Activated naive CD4-positive, alpha-beta T cell treated with anti-CD3 and anti-CD28 coated beads, Interleukin-2, amount 50 U/mL, for 72 hours (primary cell): ENCODE measurements around the gene HNRNPA0. TPM values are rescaled to one million over a fixed set of nuclear protein-coding genes. Genes with fewer than 3 reads are reported as not detected.
A peak's percentile ranks its signal among the peaks of the same experiment; 100 is the strongest.

ENCODE experiments used
- ATAC-seq, 2 donors: fragments of 150-1000 bp; cut with Tn5 transposase; 2 replicates each; pipeline ENCODE4 v1.10.0; 2021; ENCODE audit warnings: mild to moderate bottlenecking in 2 of 2, moderate library complexity in 2 of 2
- DNase-seq, 2 donors: peaks; one replicate each; pipeline ENCODE4 v3.0.0; 2021 to 2022; ENCODE audit warnings: low spot score in 2 of 2
- H3K27ac Mint-ChIP-seq, 2 donors: one replicate each; pipeline ENCODE4 v1.8.0; 2022; ENCODE audit warnings: mild to moderate bottlenecking in 2 of 2, mixed read lengths in 2 of 2
- H3K36me3 Mint-ChIP-seq, 2 donors: one replicate each; pipeline ENCODE4 v1.8.0; 2022; ENCODE audit warnings: mixed read lengths in 2 of 2
- H3K9me3 Mint-ChIP-seq, 2 donors: one replicate each; pipeline ENCODE4 v1.8.0; 2022; ENCODE audit warnings: mixed read lengths in 2 of 2
- total RNA-seq, 2 donors: library from RNA; stranded (reverse); gene quantifications; one replicate each; pipeline ENCODE4 v1.2.3, GENCODE V29; 2022

HNRNPA0 gene
- total RNA-seq, 2 donors from 2014 or later, result 29.0 to 53.9 TPM

DNA sequence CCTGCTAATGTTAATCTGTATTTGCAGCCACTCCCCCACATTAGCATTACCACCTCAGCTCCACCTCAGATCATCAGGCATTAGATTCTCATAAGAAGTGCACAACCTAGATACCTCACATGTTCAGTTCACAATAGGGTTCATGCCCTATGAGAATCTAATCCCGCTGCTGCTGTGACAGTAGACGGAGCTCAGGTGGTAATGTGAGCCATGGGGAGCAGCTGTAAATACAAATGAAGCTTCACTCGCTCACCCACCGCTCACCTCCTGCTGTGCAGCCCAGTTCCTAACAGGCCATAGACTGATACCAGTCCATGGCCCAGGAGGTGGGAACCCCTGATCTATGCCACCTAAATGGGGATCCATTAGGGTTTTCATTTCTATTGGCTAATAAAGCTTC lies 6.1 kb upstream of the HNRNPA0 start:
- peaks cover 0 to 2% of the 10 kb centered on the region in 2 donors for H3K36me3 Mint-ChIP-seq
- DNase-seq (no peak), ATAC-seq (no peak)
- H3K27ac Mint-ChIP-seq, result no peak overlapping the region
- H3K9me3 Mint-ChIP-seq, result no peaks in the 10 kb centered on the region

DNA sequence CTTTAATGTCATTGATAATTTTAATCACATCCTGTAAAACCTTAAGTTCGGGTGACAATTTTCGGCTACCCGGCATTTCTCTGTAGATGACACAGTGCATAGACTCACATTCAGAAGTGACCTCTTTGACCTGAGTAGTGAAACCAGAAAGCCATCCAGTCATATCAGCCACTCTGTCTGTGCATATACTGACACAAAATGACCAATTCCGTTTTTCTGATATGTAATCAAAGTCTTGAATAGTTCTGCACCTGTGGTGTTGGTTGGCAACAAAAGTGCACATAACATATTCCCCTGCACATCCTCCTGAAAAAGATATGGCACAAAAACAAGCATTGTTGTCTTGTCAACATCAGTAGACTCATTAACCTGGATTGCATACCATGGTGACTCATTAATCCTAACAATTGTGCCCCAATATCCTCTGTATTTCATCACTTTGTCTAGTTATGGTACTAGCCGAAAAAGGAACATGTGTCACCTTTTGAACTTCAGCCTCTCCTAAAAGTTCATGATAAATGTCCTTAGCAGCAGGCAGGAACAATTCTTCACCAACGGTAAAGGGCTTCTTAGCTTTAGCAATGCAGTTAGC lies 4.6 kb upstream of the HNRNPA0 start:
- Mint-ChIP-seq H3K36me3 (peaks cover 1 to 2% of the 10 kb centered on the region in 2 donors), H3K27ac (no peak overlapping the region), H3K9me3 (no peaks in the 10 kb centered on the region)
- ATAC-seq, result no peak
- no peak for DNase-seq

GRCh38 chr5:137758121-137758520 lies 4.0 kb upstream of the HNRNPA0 start:
- ATAC-seq (no peak), DNase-seq (no peak)
- Mint-ChIP-seq H3K9me3 (no peaks in the 10 kb centered on the region), H3K36me3 (peaks cover 8 to 9% of the 10 kb centered on the region in 2 donors), H3K27ac (no peak overlapping the region)

DNA sequence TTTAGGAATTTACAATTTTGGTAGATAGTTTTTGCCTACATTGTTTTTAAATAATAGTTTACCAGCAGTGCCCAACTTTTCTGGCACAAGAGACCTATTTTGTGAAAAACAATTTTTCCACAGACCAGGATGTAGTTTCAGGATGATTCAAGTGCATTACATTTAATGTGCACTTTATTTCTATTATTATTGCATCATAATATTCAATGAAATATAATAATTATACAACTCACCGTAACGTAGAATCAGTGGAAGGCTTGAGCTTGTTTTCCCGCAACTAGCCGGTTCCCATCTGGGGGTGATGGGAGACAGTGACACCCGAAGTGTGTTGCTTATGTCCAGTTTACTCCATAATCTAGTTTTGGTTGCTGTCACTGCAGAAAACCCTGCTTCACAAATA lies 3.5 kb upstream of the HNRNPA0 start:
- no peaks in the 10 kb centered on the region for H3K9me3 Mint-ChIP-seq
- H3K27ac Mint-ChIP-seq, result no peak overlapping the region
- peaks cover 13 to 14% of the 10 kb centered on the region in 2 donors for H3K36me3 Mint-ChIP-seq
- DNase-seq (no peak), ATAC-seq (no peak)

GRCh38 chr5:137754961-137755762 lies 999 bp upstream of the HNRNPA0 start:
- DNase-seq (no peak), ATAC-seq (peak in 1 of 2 donors; percentile 0)
- peak overlapping the region; percentile 99 to 100 for H3K27ac Mint-ChIP-seq
- H3K9me3 Mint-ChIP-seq, result no peaks in the 10 kb centered on the region
- peaks cover 31 to 38% of the 10 kb centered on the region in 2 donors for H3K36me3 Mint-ChIP-seq

DNA sequence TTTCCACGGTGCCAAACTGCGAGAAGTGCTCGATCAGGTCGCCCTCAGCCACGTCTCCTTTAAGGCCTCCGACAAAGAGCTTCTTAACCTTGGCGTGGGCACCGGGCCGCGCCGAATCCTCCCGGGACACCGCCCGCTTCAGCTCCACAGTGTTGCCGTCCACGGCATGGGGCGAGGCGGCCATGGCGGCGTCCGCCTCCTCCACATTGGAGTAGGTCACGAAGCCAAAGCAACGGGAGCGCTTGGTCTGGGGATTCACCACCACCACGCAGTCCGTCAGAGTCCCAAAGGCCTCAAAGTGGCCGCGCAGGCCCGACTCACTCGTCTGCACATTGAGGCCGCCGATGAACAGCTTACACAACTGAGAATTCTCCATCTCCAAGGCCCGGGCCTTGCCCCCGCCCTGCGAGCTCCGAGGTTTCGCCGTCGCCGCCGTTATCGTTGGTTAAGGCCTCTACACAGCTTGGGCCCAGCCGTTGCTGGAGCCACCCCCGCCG lies 424 bp downstream of the HNRNPA0 start:
- DNase-seq, result peak in 1 of 2 donors; percentile 46
- Mint-ChIP-seq H3K27ac (peak overlapping the region; percentile 99 to 100), H3K36me3 (peaks cover 31 to 39% of the 10 kb centered on the region in 2 donors), H3K9me3 (no peaks in the 10 kb centered on the region)
- ATAC-seq, result peak; percentile 12 to 15

DNA sequence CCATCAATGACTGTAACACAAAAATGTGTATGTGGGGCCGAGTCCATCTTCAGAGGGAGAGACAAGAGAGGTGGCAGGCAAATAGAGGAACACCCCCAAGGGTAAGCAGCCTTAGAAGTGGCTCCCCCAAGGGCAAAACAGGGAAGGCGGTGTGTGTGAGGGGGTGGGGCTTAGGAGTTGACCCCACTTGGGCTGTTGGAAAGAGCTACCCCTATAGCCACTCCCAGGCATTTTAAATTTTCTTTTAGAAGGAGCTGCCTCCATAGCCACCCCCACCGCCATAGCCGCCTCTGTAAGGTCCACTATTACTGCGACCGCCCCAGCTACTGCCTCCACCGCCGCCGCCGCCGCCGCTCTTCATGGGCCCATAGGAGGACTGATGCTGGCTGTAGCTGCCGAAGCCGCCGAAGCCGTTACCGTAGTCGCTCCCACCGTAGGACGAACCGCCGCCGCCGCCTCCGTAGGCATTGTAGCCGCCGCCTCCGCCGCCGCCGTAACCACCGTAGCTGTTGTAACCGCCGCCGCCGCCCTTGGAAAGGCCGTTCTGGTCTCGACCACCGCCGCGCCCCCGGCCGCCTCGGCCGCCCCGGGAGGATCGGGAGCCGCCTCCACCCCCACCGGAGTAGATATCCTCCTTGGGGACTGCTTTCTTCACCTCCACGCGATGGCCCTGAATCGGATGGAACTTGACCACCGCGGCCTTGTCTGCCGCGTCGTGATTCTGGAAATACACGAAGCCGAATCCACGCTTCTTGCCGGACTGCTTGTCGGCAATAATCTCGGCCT lies 1.1 kb downstream of the HNRNPA0 start:
- Mint-ChIP-seq H3K36me3 (peaks cover 31 to 39% of the 10 kb centered on the region in 2 donors), H3K27ac (peak overlapping the region; percentile 99 to 100), H3K9me3 (no peaks in the 10 kb centered on the region)
- ATAC-seq, result no peak
- DNase-seq, result peak; percentile 48 to 61

DNA sequence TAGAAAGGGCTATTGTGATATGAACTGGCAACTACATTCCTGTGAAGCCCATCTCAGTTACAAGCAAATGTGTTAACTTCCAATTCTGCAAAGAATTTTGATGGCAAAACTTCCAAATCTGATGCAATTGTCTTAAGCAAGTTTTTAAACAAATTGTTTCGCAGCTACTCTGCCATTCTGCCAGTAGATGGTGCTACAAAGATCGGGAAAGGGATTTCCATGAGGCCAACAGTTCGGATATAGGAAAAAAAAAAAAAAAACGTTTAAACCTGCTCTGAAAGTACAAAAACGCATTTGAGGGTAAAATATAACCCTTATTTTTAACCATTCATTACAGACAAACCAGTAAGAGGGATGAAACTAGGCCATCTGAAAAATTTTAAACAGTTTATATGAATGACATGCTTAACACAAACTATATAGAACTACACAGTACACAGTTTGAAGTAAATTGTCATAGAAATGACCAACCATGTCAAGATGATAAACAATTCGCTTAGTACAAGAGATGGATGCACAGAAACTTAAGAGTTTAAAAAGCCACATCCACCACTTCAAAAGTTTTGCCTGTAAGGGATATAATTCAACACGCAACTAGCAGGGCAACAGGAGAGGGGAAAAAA lies 2.2 kb downstream of the HNRNPA0 start:
- Mint-ChIP-seq H3K9me3 (no peaks in the 10 kb centered on the region), H3K27ac (peak overlapping the region; percentile 99 to 100), H3K36me3 (peaks cover 31 to 39% of the 10 kb centered on the region in 2 donors)
- DNase-seq (peak in 1 of 2 donors; percentile 12), ATAC-seq (no peak)

DNA sequence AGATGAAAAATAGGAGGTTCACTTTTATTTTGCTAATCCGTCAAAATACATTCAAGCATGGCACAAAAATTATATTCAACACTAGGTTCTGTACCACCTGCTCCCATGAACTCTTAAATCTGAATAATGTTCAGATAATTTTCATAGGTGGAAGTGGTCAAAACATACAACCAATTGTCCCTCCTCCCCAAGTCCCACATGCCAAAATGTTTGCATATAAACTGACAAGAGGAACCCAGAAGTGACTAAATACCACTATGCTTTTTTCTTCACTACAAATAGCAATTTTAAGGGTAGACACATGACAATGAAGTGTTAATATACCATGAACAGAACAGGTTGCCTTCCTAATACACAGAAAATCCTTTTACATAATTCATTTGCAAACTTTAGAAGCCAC lies 3.7 kb downstream of the HNRNPA0 start:
- H3K27ac Mint-ChIP-seq, result no peak overlapping the region
- H3K36me3 Mint-ChIP-seq, result peaks cover 31 to 39% of the 10 kb centered on the region in 2 donors
- ATAC-seq, result no peak
- no peaks in the 10 kb centered on the region for H3K9me3 Mint-ChIP-seq
- no peak for DNase-seq

DNA sequence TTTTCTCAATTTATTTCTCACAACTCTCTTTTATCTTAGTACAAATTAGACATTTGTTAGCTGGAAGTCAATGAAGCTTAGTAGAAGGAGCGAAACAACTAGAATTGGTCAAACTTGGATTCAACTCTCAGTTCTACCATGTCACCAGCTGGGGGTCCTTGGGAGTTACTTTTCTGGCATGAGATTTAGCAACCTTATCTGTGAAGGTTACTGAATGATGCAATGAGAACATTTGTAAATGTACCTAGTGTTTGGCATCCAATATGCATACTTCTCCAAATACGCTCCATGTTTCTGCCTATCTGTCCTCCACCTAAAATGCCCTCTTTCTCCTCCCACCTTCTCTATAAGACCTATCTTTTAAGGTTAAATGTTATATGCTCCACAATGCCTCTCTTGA lies 6.3 kb downstream of the HNRNPA0 start:
- no peak overlapping the region for H3K27ac Mint-ChIP-seq
- ATAC-seq (no peak), DNase-seq (no peak)
- H3K36me3 Mint-ChIP-seq, result peaks cover 20 to 27% of the 10 kb centered on the region in 2 donors
- H3K9me3 Mint-ChIP-seq, result no peaks in the 10 kb centered on the region

DNA sequence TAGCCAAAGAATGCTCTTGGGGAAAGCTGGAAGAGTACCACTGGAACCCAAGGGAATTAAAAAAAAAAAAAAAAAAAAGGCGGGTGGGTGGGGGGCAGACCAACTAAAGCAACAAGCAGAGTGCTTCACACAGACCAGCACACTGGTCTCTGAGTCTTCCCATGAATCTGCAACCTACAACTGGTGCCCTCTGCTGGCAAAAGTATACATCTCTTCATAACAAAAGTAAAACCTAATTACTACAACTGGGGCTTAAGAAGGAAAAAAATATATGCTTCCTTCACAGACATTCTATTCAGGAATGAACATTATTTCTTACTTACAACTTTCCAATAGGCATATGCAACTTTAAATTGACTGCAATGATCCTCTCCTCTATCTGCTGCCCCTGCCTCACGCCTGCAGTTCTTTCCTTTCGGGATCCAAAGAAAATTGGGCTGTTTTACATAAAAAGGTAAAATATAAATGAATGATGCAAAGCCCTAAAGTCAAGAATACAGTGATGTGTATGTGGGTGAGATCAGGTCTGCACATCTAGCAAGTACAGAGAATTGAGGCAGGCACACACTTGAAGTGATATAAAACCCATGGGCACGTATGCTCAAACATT lies 11.0 kb downstream of the HNRNPA0 start:
- DNase-seq (peak in 1 of 2 donors; percentile 55), ATAC-seq (peak; percentile 71 to 78)
- H3K36me3 Mint-ChIP-seq, result peaks cover 0 to 13% of the 10 kb centered on the region in 2 donors
- H3K9me3 Mint-ChIP-seq, result peaks cover 0 to 6% of the 10 kb centered on the region in 2 donors
- H3K27ac Mint-ChIP-seq, result no peak overlapping the region

DNA sequence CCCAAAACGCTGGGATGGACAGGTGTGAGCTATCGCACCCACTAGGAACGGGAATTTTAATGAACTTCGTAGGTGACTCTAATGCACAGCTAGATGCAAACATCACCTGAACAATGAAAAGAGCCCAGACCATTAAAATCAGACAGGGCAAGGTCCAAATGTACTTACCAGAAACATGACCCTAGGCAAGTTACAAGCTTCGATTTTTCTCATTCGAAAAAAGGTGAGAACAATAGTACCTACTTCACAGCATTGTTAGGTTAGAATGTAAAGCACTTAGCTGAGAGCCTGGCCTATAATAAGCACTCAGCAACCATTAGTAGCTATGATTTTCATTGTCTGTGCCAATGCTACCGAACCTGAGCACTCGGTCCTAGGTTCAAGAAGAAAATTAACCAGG lies 12.4 kb downstream of the HNRNPA0 start:
- Mint-ChIP-seq H3K36me3 (peaks cover 0 to 16% of the 10 kb centered on the region in 2 donors), H3K27ac (no peak overlapping the region), H3K9me3 (peaks cover 0 to 6% of the 10 kb centered on the region in 2 donors)
- no peak for DNase-seq
- ATAC-seq, result no peak

GRCh38 chr5:137739737-137740136 lies 14.4 kb downstream of the HNRNPA0 start:
- DNase-seq (no peak), ATAC-seq (no peak)
- Mint-ChIP-seq H3K27ac (peak overlapping the region in 1 of 2 donors; percentile 11), H3K9me3 (peaks cover 0 to 6% of the 10 kb centered on the region in 2 donors), H3K36me3 (peaks cover 0 to 16% of the 10 kb centered on the region in 2 donors)

GRCh38 chr5:137738947-137739346 lies 15.2 kb downstream of the HNRNPA0 start:
- DNase-seq, result no peak
- H3K36me3 Mint-ChIP-seq, result peaks cover 0 to 16% of the 10 kb centered on the region in 2 donors
- ATAC-seq, result no peak
- no peak overlapping the region for H3K27ac Mint-ChIP-seq
- H3K9me3 Mint-ChIP-seq, result peaks cover 0 to 6% of the 10 kb centered on the region in 2 donors

DNA sequence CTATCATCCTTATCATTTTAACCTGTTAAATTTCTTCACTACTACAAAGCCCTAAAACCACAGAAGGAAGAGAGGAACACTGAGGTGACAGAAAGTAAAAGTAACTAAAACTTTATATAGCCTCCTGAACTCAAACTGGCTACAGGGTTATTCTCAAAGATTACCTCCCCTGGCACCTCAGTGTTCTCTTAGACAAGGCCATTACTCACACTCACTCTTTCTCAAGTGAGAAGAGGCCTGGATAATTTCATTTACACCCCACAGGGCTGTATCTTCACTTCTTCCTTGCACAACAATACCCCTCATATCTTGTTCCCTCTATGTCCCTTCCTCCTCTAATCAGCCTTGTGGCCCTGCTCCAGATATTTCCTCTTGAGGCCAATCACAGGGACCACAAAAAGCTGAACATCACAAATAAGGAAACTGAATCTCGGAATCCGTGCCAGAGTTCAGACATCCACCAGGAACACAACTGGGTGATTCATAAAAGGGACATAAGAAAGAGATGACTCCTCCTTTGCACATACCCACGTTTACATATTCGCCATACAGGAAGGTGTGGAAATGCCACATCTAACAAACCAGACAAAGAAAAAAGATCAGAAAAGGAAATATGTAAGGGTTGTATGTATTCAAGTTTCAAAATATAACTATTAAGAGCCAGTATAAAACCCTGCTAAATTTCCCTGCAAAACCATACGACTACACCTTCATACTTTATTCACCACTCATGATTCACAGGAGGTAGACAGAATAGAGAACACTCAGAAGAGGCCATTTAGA lies 16.6 kb downstream of the HNRNPA0 start:
- H3K27ac Mint-ChIP-seq, result no peak overlapping the region
- ATAC-seq, result peak; percentile 85 to 87
- peak; percentile 46 to 60 for DNase-seq

More for the DNA sequence above, 16.6 kb downstream of the HNRNPA0 start:
- peaks cover 0 to 6% of the 10 kb centered on the region in 2 donors for H3K9me3 Mint-ChIP-seq
- peaks cover 0 to 16% of the 10 kb centered on the region in 2 donors for H3K36me3 Mint-ChIP-seq
